ENCODE measurements around the gene ACTMAP. TPM values are rescaled to one million over a fixed set of nuclear protein-coding genes. Genes with fewer than 3 reads are reported as not detected.

Gene ACTMAP
- total and polyA plus RNA-seq, 9 of the 15 experiments (the other 6 are each of a cell fraction or from before 2014, with no cell fraction given), result 1.7 to 16.6 (median 4.9) TPM

- TF ChIP-seq NCOA1 (IDR thresholded peaks at IDR 0.05; ENCODE audit: low read depth) (0 out of 2 replicates have a peak, but pooled peaks have one; percentile 30), BCOR (IDR thresholded peaks at IDR 0.05) (peak; percentile 66; the same call in 1 of the 2 replicates), JUNB (CRISPR knock-in tag; conservative IDR thresholded peaks at IDR 0.05) (no peak), SRF (CRISPR knock-in tag; IDR thresholded peaks at IDR 0.05) (peak in 1 of 2 experiments; percentile 60; a peak in 1 of 4 replicates), ZNF263 (CRISPR knock-in tag; IDR thresholded peaks at IDR 0.05; ENCODE audit: borderline replicate concordance) (peak; percentile 58; the same call in 1 of the 2 replicates), MAFG (tag; conservative IDR thresholded peaks at IDR 0.05) (no peak), MYC (IDR thresholded peaks at IDR 0.05; ENCODE audit: low read depth, low read length) (peak; percentile 71), MYC (CRISPR knock-in tag; IDR thresholded peaks at IDR 0.05; ENCODE audit: borderline replicate concordance, low read depth) (no peak), ZNF24 (IDR thresholded peaks at IDR 0.05) (no peak), SAFB (IDR thresholded peaks at IDR 0.05; ENCODE audit: borderline replicate concordance, low read depth, low read length) (no peak), POLR2G (IDR thresholded peaks at IDR 0.05; ENCODE audit: low read depth, low read length) (peak; percentile 90), L3MBTL2 (IDR thresholded peaks at IDR 0.05) (peak; percentile 56), ZNF780A (CRISPR knock-in tag; IDR thresholded peaks at IDR 0.05) (no peak), ESRRA (IDR thresholded peaks at IDR 0.05; ENCODE audit: borderline replicate concordance, low read depth) (peak; percentile 39; the same call in 1 of the 2 replicates), ZNF586 (CRISPR knock-in tag; conservative IDR thresholded peaks at IDR 0.05) (no peak), ZFP1 (CRISPR knock-in tag; IDR thresholded peaks at IDR 0.05) (no peak), HIVEP1 (CRISPR knock-in tag; IDR thresholded peaks at IDR 0.05) (peak; percentile 93), ARNT (IDR thresholded peaks at IDR 0.05) (no peak), FOXK2 (conservative IDR thresholded peaks at IDR 0.05 in 1 of 2, IDR thresholded peaks at IDR 0.05 in 1 of 2; ENCODE audit: low read depth in 2 of 2) (no peak), CBFA2T3 (IDR thresholded peaks at IDR 0.05) (no peak), CTBP1 (IDR thresholded peaks at IDR 0.05; ENCODE audit: borderline replicate concordance) (peak; percentile 57), ZNF354B (CRISPR knock-in tag; IDR thresholded peaks at IDR 0.05) (no peak), POLR2B (IDR thresholded peaks at IDR 0.05; ENCODE audit: low read depth, partially characterized antibody) (peak; percentile 42), HDAC1 (IDR thresholded peaks at IDR 0.05) (peak; percentile 40 to 76; a peak in 2 of 4 replicates)
- TF ChIP-seq, protein P1, sequence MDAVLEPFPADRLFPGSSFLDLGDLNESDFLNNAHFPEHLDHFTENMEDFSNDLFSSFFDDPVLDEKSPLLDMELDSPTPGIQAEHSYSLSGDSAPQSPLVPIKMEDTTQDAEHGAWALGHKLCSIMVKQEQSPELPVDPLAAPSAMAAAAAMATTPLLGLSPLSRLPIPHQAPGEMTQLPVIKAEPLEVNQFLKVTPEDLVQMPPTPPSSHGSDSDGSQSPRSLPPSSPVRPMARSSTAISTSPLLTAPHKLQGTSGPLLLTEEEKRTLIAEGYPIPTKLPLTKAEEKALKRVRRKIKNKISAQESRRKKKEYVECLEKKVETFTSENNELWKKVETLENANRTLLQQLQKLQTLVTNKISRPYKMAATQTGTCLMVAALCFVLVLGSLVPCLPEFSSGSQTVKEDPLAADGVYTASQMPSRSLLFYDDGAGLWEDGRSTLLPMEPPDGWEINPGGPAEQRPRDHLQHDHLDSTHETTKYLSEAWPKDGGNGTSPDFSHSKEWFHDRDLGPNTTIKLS (IDR thresholded peaks at IDR 0.05; ENCODE audit: borderline replicate concordance, low read depth), result no peak
- TF ChIP-seq, protein P2, sequence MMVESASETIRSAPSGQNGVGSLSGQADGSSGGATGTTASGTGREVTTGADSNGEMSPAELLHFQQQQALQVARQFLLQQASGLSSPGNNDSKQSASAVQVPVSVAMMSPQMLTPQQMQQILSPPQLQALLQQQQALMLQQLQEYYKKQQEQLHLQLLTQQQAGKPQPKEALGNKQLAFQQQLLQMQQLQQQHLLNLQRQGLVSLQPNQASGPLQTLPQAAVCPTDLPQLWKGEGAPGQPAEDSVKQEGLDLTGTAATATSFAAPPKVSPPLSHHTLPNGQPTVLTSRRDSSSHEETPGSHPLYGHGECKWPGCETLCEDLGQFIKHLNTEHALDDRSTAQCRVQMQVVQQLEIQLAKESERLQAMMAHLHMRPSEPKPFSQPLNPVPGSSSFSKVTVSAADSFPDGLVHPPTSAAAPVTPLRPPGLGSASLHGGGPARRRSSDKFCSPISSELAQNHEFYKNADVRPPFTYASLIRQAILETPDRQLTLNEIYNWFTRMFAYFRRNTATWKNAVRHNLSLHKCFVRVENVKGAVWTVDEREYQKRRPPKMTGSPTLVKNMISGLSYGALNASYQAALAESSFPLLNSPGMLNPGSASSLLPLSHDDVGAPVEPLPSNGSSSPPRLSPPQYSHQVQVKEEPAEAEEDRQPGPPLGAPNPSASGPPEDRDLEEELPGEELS (CRISPR knock-in tag; IDR thresholded peaks at IDR 0.05; ENCODE audit: borderline replicate concordance), result no peak
Observed at GRCh38 chr19:40716482-40717324, 33.6 kb downstream of the ACTMAP start, which contains the start of the genes COQ8B and ITPKC (continued).

Measured in K562 (cell line).